ENCODE results near the gene MYF5.

Gene MYF5

GRCh38 chr12:80708975-80709328, 7.8 kb upstream of the MYF5 start:
- ATAC-seq, result no peak
- TF ChIP-seq ZNF565 (CRISPR knock-in tag; conservative IDR thresholded peaks at IDR 0.05; ENCODE audit: low read depth), result no peak
- TF ChIP-seq ESRRG (CRISPR knock-in tag; IDR thresholded peaks at IDR 0.05), result no peak
- no peak for TF ChIP-seq OSR1 (CRISPR knock-in tag; IDR thresholded peaks at IDR 0.05)
- TF ChIP-seq, protein P1, sequence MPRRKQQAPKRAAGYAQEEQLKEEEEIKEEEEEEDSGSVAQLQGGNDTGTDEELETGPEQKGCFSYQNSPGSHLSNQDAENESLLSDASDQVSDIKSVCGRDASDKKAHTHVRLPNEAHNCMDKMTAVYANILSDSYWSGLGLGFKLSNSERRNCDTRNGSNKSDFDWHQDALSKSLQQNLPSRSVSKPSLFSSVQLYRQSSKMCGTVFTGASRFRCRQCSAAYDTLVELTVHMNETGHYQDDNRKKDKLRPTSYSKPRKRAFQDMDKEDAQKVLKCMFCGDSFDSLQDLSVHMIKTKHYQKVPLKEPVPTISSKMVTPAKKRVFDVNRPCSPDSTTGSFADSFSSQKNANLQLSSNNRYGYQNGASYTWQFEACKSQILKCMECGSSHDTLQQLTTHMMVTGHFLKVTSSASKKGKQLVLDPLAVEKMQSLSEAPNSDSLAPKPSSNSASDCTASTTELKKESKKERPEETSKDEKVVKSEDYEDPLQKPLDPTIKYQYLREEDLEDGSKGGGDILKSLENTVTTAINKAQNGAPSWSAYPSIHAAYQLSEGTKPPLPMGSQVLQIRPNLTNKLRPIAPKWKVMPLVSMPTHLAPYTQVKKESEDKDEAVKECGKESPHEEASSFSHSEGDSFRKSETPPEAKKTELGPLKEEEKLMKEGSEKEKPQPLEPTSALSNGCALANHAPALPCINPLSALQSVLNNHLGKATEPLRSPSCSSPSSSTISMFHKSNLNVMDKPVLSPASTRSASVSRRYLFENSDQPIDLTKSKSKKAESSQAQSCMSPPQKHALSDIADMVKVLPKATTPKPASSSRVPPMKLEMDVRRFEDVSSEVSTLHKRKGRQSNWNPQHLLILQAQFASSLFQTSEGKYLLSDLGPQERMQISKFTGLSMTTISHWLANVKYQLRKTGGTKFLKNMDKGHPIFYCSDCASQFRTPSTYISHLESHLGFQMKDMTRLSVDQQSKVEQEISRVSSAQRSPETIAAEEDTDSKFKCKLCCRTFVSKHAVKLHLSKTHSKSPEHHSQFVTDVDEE (CRISPR knock-in tag; IDR thresholded peaks at IDR 0.05), result no peak
- no peak for TF ChIP-seq GLIS3 (CRISPR knock-in tag; IDR thresholded peaks at IDR 0.05)
- TF ChIP-seq ZNF70 (CRISPR knock-in tag; IDR thresholded peaks at IDR 0.05), result no peak
- TF ChIP-seq, protein P2, sequence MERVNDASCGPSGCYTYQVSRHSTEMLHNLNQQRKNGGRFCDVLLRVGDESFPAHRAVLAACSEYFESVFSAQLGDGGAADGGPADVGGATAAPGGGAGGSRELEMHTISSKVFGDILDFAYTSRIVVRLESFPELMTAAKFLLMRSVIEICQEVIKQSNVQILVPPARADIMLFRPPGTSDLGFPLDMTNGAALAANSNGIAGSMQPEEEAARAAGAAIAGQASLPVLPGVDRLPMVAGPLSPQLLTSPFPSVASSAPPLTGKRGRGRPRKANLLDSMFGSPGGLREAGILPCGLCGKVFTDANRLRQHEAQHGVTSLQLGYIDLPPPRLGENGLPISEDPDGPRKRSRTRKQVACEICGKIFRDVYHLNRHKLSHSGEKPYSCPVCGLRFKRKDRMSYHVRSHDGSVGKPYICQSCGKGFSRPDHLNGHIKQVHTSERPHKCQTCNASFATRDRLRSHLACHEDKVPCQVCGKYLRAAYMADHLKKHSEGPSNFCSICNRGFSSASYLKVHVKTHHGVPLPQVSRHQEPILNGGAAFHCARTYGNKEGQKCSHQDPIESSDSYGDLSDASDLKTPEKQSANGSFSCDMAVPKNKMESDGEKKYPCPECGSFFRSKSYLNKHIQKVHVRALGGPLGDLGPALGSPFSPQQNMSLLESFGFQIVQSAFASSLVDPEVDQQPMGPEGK (CRISPR knock-in tag; IDR thresholded peaks at IDR 0.05; ENCODE audit: borderline replicate concordance), result no peak
- no peak for TF ChIP-seq ARNTL (CRISPR knock-in tag; IDR thresholded peaks at IDR 0.05; ENCODE audit: borderline replicate concordance, low read depth)
- no peak for TF ChIP-seq ISL1 (CRISPR knock-in tag; IDR thresholded peaks at IDR 0.05)
- TF ChIP-seq ZFP30 (CRISPR knock-in tag; IDR thresholded peaks at IDR 0.05), result no peak
- TF ChIP-seq ZC3H10 (CRISPR knock-in tag; IDR thresholded peaks at IDR 0.05), result no peak
- TF ChIP-seq CSDC2 (CRISPR knock-in tag; IDR thresholded peaks at IDR 0.05), result no peak
- no peak for TF ChIP-seq SNAI2 (CRISPR knock-in tag; IDR thresholded peaks at IDR 0.05)
- TF ChIP-seq CSRNP3 (CRISPR knock-in tag; IDR thresholded peaks at IDR 0.05), result no peak
- TF ChIP-seq TCF4 (CRISPR knock-in tag; IDR thresholded peaks at IDR 0.05; ENCODE audit: borderline replicate concordance), result no peak
- no peak for TF ChIP-seq RARB (CRISPR knock-in tag; IDR thresholded peaks at IDR 0.05)
- no peak for TF ChIP-seq ZNF8 (CRISPR knock-in tag; IDR thresholded peaks at IDR 0.05)
- no peak for TF ChIP-seq BACH2 (CRISPR knock-in tag; IDR thresholded peaks at IDR 0.05; ENCODE audit: borderline replicate concordance)

DNA sequence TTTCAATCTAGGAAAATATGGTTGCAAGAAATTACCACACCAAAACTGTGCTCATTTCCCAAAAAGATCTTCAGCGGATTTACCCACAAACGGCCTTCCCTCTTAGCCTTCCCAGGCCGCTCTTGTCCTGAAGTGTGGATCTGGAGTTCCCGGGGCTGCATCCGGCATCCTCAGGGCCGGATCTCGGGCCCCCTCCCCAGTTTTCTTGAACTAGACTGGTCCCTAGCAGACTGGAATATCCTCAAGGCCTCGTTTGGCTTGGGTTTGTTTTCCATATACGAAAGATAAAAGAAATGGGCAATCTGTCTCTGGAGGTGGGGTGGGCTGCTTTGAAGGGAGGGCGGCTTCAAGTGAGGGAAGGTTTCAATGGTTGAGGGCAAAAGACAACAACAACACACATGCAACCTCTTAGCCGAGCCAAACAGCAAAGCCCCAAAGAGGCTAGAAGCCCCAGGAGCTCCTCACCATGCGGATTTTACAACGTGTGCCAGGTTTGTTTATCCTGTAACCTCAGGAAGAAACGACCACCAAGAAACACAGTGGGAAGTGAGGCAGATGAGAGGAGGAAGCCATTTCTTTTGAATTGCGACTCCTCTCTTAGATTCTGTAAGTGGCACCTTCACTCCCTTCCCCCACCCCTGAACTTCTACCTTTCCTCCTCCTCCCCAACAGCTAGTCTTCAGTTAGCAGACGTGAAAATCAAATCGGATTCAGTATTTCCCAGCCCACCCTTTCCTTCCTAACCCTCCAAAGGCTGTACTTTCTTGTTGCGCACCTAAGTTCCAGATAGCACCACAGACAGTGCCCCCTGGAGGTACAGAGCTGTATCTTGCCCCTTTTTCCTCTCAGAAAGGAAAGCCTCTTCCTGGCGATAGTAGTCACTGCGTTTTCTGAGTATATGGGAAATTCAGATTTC, 6.6 kb upstream of the MYF5 start:
- TF ChIP-seq OSR1 (CRISPR knock-in tag; IDR thresholded peaks at IDR 0.05) (no peak), RARB (CRISPR knock-in tag; IDR thresholded peaks at IDR 0.05) (no peak), ZC3H10 (CRISPR knock-in tag; IDR thresholded peaks at IDR 0.05) (no peak), TCF4 (CRISPR knock-in tag; IDR thresholded peaks at IDR 0.05; ENCODE audit: borderline replicate concordance) (no peak), ZNF70 (CRISPR knock-in tag; IDR thresholded peaks at IDR 0.05) (no peak), ESRRG (CRISPR knock-in tag; IDR thresholded peaks at IDR 0.05) (no peak), ARNTL (CRISPR knock-in tag; IDR thresholded peaks at IDR 0.05; ENCODE audit: borderline replicate concordance, low read depth) (no peak), ZFP3 (CRISPR knock-in tag; IDR thresholded peaks at IDR 0.05) (no peak), CSRNP3 (CRISPR knock-in tag; IDR thresholded peaks at IDR 0.05) (no peak), CSDC2 (CRISPR knock-in tag; IDR thresholded peaks at IDR 0.05) (no peak), ZFP30 (CRISPR knock-in tag; IDR thresholded peaks at IDR 0.05) (no peak), PPARA (CRISPR knock-in tag; IDR thresholded peaks at IDR 0.05; ENCODE audit: borderline replicate concordance) (no peak)
- TF ChIP-seq, protein P3, sequence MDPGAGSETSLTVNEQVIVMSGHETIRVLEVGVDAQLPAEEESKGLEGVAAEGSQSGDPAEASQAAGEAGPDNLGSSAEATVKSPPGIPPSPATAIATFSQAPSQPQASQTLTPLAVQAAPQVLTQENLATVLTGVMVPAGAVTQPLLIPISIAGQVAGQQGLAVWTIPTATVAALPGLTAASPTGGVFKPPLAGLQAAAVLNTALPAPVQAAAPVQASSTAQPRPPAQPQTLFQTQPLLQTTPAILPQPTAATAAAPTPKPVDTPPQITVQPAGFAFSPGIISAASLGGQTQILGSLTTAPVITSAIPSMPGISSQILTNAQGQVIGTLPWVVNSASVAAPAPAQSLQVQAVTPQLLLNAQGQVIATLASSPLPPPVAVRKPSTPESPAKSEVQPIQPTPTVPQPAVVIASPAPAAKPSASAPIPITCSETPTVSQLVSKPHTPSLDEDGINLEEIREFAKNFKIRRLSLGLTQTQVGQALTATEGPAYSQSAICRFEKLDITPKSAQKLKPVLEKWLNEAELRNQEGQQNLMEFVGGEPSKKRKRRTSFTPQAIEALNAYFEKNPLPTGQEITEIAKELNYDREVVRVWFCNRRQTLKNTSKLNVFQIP (CRISPR knock-in tag; IDR thresholded peaks at IDR 0.05; ENCODE audit: borderline replicate concordance, low read depth), result no peak
- TF ChIP-seq, protein P4, sequence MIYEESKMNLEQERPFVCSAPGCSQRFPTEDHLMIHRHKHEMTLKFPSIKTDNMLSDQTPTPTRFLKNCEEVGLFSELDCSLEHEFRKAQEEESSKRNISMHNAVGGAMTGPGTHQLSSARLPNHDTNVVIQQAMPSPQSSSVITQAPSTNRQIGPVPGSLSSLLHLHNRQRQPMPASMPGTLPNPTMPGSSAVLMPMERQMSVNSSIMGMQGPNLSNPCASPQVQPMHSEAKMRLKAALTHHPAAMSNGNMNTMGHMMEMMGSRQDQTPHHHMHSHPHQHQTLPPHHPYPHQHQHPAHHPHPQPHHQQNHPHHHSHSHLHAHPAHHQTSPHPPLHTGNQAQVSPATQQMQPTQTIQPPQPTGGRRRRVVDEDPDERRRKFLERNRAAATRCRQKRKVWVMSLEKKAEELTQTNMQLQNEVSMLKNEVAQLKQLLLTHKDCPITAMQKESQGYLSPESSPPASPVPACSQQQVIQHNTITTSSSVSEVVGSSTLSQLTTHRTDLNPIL (CRISPR knock-in tag; IDR thresholded peaks at IDR 0.05; ENCODE audit: low read depth), result no peak
- TF ChIP-seq, protein P2 (CRISPR knock-in tag; IDR thresholded peaks at IDR 0.05; ENCODE audit: borderline replicate concordance), result no peak
- TF ChIP-seq, protein P1 (CRISPR knock-in tag; IDR thresholded peaks at IDR 0.05), result no peak
- ATAC-seq, result peak; percentile 78
